ENCODE results near the gene LGALS8.
"Not testable (repeated sequence)": the region's sequence is repeated elsewhere in the genome, so short reads cannot be mapped to it uniquely, and the experiment has no call there.

The LGALS8 gene

GRCh38 chr1:236576004-236576403 lies 52.2 kb downstream of the LGALS8 start:
- TF ChIP-seq CTCF (IDR thresholded peaks at IDR 0.05; ENCODE audit: low read depth, low read length): no peak
- H3K4me3 ChIP-seq (ENCODE audit: low read depth, low read length): no peak overlapping the region

- H3K4me3 ChIP-seq (ENCODE audit: low read depth, low read length): not testable (repeated sequence)
Measured at GRCh38 chr1:236577041-236577440, 53.3 kb downstream of the LGALS8 start.

GRCh38 chr1:236578661-236579060 lies 54.9 kb downstream of the LGALS8 start:
- no peak overlapping the region for H3K4me3 ChIP-seq (ENCODE audit: low read depth, low read length)
- no peak for TF ChIP-seq CTCF (IDR thresholded peaks at IDR 0.05; ENCODE audit: low read depth, low read length)

- H3K4me3 ChIP-seq (ENCODE audit: low read depth, low read length): not testable (repeated sequence)
Measured at GRCh38 chr1:236580404-236580803, 56.6 kb downstream of the LGALS8 start.

GRCh38 chr1:236581528-236581927 lies 57.7 kb downstream of the LGALS8 start:
- H3K4me3 ChIP-seq (ENCODE audit: low read depth, low read length): no peak overlapping the region
- TF ChIP-seq CTCF (IDR thresholded peaks at IDR 0.05; ENCODE audit: low read depth, low read length): no peak

GRCh38 chr1:236589531-236589930 lies 65.7 kb downstream of the LGALS8 start:
- TF ChIP-seq CTCF (IDR thresholded peaks at IDR 0.05; ENCODE audit: low read depth, low read length): no peak
- H3K4me3 ChIP-seq (ENCODE audit: low read depth, low read length): no peak overlapping the region

- H3K4me3 ChIP-seq (ENCODE audit: low read depth, low read length): no peak overlapping the region
- TF ChIP-seq CTCF (IDR thresholded peaks at IDR 0.05; ENCODE audit: low read depth, low read length): no peak
Measured at GRCh38 chr1:236590553-236591150, 66.9 kb downstream of the LGALS8 start.

- TF ChIP-seq CTCF (IDR thresholded peaks at IDR 0.05; ENCODE audit: low read depth, low read length): no peak
- no peak overlapping the region for H3K4me3 ChIP-seq (ENCODE audit: low read depth, low read length)
Measured at GRCh38 chr1:236602171-236602570, 78.4 kb downstream of the LGALS8 start.

Measured in WI38 (cell line).